CD4-positive, alpha-beta T cell (primary cell): ENCODE results near the gene COX11. TPM values are rescaled to one million over a fixed set of nuclear protein-coding genes. Genes with fewer than 3 reads are reported as not detected.

Experiments used
- ATAC-seq: fragments of 200-7000 bp; cut with Tn5 transposase; one replicate; pipeline ENCODE4 v1.10.0; 2022; ENCODE audit warnings: mild to moderate bottlenecking; ENCODE audit not compliant: poor library complexity
- CTCF ChIA-PET: fragments of 350-600 bp; sonication (Branson Sonifier 250); formaldehyde crosslinking; loops from one replicate; lab custom pipeline; 2021; ENCODE audit warnings: antibody characterized with exemption, inconsistent platforms; lab: Charles Lee
- POLR2A ChIA-PET: fragments of 350-600 bp; sonication (Branson Sonifier 250); formaldehyde crosslinking; loops from one replicate; lab custom pipeline; 2021; ENCODE audit warnings: antibody characterized with exemption, inconsistent platforms; lab: Charles Lee
- DNase-seq, 14 experiments: peaks; one replicate each; pipeline ENCODE4 v3.0.0-alpha.2; 2013 to 2020; ENCODE audit warnings: mixed read lengths in 2 of 14
- H3K27ac ChIP-seq, 2 donors: one replicate each; pipeline versions ENCODE4 v1.5.1 to v1.7.0; 2013; ENCODE audit warnings: low read length in 2 of 2, low read depth in 1 of 2, mild to moderate bottlenecking in 1 of 2
- H3K27me3 ChIP-seq, 2 experiments: 1 replicate in 1 of 2; 2 replicates in 1 of 2; pipeline versions ENCODE4 v1.6.1 to v1.7.0; 2013; ENCODE audit warnings: low read length in 2 of 2, control low read depth in 1 of 2, mild to moderate bottlenecking in 1 of 2, moderate library complexity in 1 of 2; ENCODE audit not compliant: insufficient read depth in 2 of 2, control insufficient read depth in 1 of 2
- H3K36me3 ChIP-seq: one replicate; pipeline ENCODE4 v1.6.1; 2013; ENCODE audit warnings: low read length, control low read depth; ENCODE audit not compliant: insufficient read depth
- H3K4me1 ChIP-seq: one replicate; pipeline ENCODE4 v1.6.1; 2013; ENCODE audit warnings: low read length, control low read depth; ENCODE audit not compliant: insufficient read depth
- H3K4me3 ChIP-seq: one replicate; pipeline ENCODE4 v1.5.1; 2013; ENCODE audit warnings: mild to moderate bottlenecking, low read length, moderate library complexity
- H3K9me3 ChIP-seq, 2 experiments: 1 replicate in 1 of 2; 2 replicates in 1 of 2; pipeline versions ENCODE4 v1.6.1 to v1.7.0; 2013; ENCODE audit warnings: low read length in 2 of 2, mild to moderate bottlenecking in 2 of 2, control low read depth in 1 of 2, moderate library complexity in 1 of 2; ENCODE audit not compliant: control insufficient read depth in 1 of 2, insufficient read depth in 1 of 2
- H3K27ac Mint-ChIP-seq: one replicate; pipeline ENCODE4 v1.8.0; 2020; ENCODE audit warnings: mixed read lengths
- H3K27me3 Mint-ChIP-seq: one replicate; pipeline ENCODE4 v1.8.0; 2021; ENCODE audit warnings: mixed read lengths
- H3K36me3 Mint-ChIP-seq: one replicate; pipeline ENCODE4 v1.8.0; 2021; ENCODE audit warnings: low read depth, mixed read lengths
- H3K4me1 Mint-ChIP-seq: one replicate; pipeline ENCODE4 v1.8.0; 2021; ENCODE audit warnings: low read depth, mixed read lengths
- H3K4me3 Mint-ChIP-seq: one replicate; pipeline ENCODE4 v1.8.0; 2020; ENCODE audit warnings: mild to moderate bottlenecking, mixed read lengths
- H3K9me3 Mint-ChIP-seq: one replicate; pipeline ENCODE4 v1.8.0; 2020; ENCODE audit warnings: mixed read lengths
- intact Hi-C, 2 experiments: fragments of 100-400 bp; cut with DNase I in 1 of 2; cut with micrococcal nuclease in 1 of 2; formaldehyde crosslinking; loops; one replicate each; pipeline versions ENCODE4 v1.15.1 to v1.9.0; 2023 to 2025; cut with DNase I, micrococcal nuclease
- total RNA-seq, 174 experiments: library from RNA in 2 of 174; stranded (reverse) in 2 of 174; gene quantifications; one replicate each; pipeline ENCODE4 v1.2.3 and lab custom pipeline; 2021 to 2026
- TF ChIP-seq, protein P1 (sequence below): fragments of 200-600 bp; IDR thresholded peaks from one replicate; pipeline ENCODE4 v1.8.0; 2022; ENCODE audit warnings: antibody characterized with exemption, mild to moderate bottlenecking

The COX11 gene
- total RNA-seq, 2 experiments from 2014 or later, result 24.1 to 30.3 TPM

DNA sequence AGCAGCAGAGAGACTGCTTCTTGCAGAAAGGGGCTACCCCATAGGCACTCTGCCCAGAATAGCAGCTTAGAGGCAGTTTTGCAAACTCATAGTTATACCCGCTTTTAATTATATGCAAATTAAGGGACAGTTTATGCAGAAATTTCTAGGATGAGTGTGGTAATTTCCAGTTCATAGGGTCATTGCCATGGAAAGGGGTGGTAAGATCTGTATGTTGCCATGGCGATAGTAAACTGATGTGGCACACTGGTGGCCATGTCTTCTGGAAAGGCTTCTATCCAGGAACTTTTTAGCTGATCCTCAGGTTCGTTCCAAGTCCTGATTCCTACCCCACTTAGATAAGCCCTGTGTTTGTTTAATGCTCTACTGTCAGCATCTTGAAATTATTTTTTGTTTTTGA is 6.3 kb upstream of the COX11 start:
- DNase-seq (no peak), ATAC-seq (no peak)
- Histone ChIP-seq H3K4me1 (peaks cover 2% of the 10 kb centered on the region), H3K27me3 (no peaks in the 10 kb centered on the region), H3K36me3 (no peaks in the 10 kb centered on the region), H3K9me3 (no peaks in the 10 kb centered on the region), H3K27ac (no peak overlapping the region), H3K4me3 (no peak overlapping the region)
- Mint-ChIP-seq H3K4me1 (peaks cover 5% of the 10 kb centered on the region), H3K36me3 (no peaks in the 10 kb centered on the region), H3K27ac (no peak overlapping the region), H3K4me3 (no peak overlapping the region), H3K9me3 (no peaks in the 10 kb centered on the region), H3K27me3 (no peaks in the 10 kb centered on the region)
- TF ChIP-seq, protein P1, sequence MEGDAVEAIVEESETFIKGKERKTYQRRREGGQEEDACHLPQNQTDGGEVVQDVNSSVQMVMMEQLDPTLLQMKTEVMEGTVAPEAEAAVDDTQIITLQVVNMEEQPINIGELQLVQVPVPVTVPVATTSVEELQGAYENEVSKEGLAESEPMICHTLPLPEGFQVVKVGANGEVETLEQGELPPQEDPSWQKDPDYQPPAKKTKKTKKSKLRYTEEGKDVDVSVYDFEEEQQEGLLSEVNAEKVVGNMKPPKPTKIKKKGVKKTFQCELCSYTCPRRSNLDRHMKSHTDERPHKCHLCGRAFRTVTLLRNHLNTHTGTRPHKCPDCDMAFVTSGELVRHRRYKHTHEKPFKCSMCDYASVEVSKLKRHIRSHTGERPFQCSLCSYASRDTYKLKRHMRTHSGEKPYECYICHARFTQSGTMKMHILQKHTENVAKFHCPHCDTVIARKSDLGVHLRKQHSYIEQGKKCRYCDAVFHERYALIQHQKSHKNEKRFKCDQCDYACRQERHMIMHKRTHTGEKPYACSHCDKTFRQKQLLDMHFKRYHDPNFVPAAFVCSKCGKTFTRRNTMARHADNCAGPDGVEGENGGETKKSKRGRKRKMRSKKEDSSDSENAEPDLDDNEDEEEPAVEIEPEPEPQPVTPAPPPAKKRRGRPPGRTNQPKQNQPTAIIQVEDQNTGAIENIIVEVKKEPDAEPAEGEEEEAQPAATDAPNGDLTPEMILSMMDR, result no peak
- intact Hi-C loops, result no loop called here
- ChIA-PET CTCF (no interaction called here), POLR2A (no interaction called here)

DNA sequence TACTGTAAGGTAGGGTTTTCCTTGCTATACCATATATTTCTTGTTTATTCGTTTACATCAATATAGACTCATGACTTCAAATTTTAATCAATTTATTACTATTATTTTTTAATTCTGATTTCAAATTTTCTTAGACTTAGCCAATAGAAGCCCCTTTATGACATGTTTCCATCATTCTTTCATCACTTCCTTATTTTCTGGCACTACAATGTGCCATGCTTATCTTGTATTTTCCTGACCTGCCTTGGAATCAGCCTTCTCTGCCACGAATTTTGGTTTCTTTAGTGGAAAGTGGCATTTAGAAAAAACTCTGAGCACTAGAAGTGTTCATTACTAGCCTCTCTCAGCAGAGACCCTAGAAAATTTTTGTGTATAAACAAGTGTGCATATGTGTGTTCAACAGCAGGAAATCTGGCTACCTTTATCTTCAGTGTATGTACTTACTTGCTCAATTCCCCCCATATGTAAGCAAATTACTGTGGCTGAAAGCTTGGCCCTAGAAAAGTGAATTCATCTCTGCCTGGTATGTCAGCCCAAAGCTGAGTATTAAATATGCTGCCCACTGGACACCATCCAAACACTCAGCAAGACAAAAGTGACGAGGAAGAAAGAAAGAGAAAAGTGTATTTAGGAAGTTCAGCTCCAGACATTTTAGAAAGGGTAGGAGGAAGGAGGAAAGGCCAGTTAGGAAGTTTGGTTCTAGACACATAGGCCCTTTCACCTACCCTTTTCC is 4.1 kb upstream of the COX11 start:
- DNase-seq, result no peak
- H3K27ac Mint-ChIP-seq, result no peak overlapping the region
- no peaks in the 10 kb centered on the region for H3K36me3 Mint-ChIP-seq
- no peaks in the 10 kb centered on the region for H3K9me3 Mint-ChIP-seq
- intact Hi-C loops, result no loop called here
- no peaks in the 10 kb centered on the region for H3K27me3 Mint-ChIP-seq
- no peak overlapping the region for H3K4me3 Mint-ChIP-seq
- Histone ChIP-seq H3K27ac (no peak overlapping the region), H3K27me3 (no peaks in the 10 kb centered on the region), H3K4me3 (no peak overlapping the region), H3K9me3 (no peaks in the 10 kb centered on the region), H3K4me1 (peaks cover 13% of the 10 kb centered on the region), H3K36me3 (no peaks in the 10 kb centered on the region)
- peaks cover 5% of the 10 kb centered on the region for H3K4me1 Mint-ChIP-seq
- no peak for ATAC-seq
- ChIA-PET CTCF (interaction anchor here (1.4 kb wide), 1 partner anchor 375 kb away, joined by 3 read pairs; no protein-coding TSS in a partner anchor), POLR2A (no interaction called here)
- TF ChIP-seq, protein P1, result no peak

DNA sequence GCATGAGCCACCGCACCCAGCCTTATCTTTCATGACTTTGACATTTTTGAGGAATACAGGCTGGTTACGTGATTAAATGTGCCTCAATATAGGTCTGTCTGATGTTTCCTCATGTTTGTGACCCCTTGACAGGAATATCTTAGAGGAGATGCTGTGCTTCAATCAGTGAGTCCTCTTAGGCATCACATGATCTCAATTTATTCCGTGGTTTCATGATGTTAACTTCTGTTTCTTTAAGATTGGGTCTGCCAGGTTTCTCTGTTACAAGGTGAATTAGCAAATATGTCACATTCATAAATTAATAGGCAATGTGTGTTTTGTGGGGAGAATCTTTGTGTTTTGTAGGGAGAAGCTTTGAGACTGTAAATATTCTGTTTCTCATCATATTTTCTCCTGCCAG is 3.4 kb upstream of the COX11 start:
- no peaks in the 10 kb centered on the region for H3K27me3 ChIP-seq
- ChIA-PET CTCF (no interaction called here), POLR2A (interaction anchor here (0.5 kb wide), 1 partner anchor 21 kb away, joined by 3 read pairs; no protein-coding TSS in a partner anchor)
- H3K27ac ChIP-seq, result no peak overlapping the region
- no peaks in the 10 kb centered on the region for H3K9me3 Mint-ChIP-seq
- H3K27me3 Mint-ChIP-seq, result no peaks in the 10 kb centered on the region
- no peaks in the 10 kb centered on the region for H3K36me3 Mint-ChIP-seq
- H3K27ac Mint-ChIP-seq, result no peak overlapping the region
- DNase-seq (no peak), ATAC-seq (no peak)
- intact Hi-C loops, result no loop called here
- H3K4me3 Mint-ChIP-seq, result no peak overlapping the region
- H3K36me3 ChIP-seq, result no peaks in the 10 kb centered on the region
- H3K4me1 Mint-ChIP-seq, result peaks cover 5% of the 10 kb centered on the region
- peaks cover 19% of the 10 kb centered on the region for H3K4me1 ChIP-seq
- TF ChIP-seq, protein P1, result no peak
- no peaks in the 10 kb centered on the region for H3K9me3 ChIP-seq
- no peak overlapping the region for H3K4me3 ChIP-seq
